ENCODE results near the gene HOXD13. TPM values are rescaled to one million over a fixed set of nuclear protein-coding genes. Genes with fewer than 3 reads are reported as not detected.

HOXD13 gene
- total RNA-seq, 2 experiments from 2014 or later = not detected

DNA sequence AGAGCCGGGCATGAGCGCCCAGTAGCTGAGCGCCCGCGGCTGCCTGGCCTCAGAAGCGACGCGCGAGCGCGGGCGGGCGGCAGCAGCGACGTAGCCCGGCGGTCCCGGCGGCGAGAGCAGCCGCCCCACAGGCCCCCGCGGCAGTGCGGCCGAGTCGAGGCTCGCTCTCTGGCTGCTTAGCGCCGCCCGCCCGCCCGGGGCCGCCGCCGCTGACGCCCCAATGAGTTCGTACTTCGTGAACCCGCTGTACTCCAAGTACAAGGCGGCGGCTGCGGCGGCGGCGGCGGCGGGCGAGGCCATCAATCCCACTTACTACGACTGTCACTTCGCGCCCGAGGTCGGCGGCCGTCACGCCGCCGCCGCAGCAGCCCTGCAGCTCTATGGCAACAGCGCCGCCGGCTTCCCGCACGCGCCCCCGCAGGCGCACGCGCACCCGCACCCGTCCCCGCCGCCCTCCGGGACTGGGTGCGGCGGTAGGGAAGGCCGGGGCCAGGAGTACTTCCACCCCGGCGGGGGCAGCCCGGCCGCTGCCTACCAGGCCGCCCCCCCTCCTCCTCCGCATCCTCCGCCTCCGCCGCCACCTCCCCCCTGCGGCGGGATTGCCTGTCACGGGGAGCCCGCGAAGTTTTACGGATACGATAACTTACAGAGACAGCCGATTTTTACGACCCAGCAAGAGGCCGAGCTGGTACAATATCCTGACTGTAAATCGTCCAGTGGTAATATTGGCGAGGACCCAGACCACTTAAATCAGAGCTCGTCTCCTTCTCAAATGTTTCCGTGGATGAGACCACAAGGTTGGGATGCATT lies 37.8 kb downstream of the HOXD13 start:
- Mint-ChIP-seq H3K9me3 (no peaks in the 10 kb centered on the region), H3K27ac (peak overlapping the region; percentile 68), H3K27me3 (peaks cover 87% of the 10 kb centered on the region), H3K4me1 (peaks cover 17% of the 10 kb centered on the region), H3K36me3 (no peaks in the 10 kb centered on the region), H3K4me3 (peak overlapping the region; percentile 26)
- ATAC-seq (ENCODE audit: low read depth) (no peak), DNase-seq (peak; percentile 53)
- POLR2A ChIA-PET = no interaction called here

DNA sequence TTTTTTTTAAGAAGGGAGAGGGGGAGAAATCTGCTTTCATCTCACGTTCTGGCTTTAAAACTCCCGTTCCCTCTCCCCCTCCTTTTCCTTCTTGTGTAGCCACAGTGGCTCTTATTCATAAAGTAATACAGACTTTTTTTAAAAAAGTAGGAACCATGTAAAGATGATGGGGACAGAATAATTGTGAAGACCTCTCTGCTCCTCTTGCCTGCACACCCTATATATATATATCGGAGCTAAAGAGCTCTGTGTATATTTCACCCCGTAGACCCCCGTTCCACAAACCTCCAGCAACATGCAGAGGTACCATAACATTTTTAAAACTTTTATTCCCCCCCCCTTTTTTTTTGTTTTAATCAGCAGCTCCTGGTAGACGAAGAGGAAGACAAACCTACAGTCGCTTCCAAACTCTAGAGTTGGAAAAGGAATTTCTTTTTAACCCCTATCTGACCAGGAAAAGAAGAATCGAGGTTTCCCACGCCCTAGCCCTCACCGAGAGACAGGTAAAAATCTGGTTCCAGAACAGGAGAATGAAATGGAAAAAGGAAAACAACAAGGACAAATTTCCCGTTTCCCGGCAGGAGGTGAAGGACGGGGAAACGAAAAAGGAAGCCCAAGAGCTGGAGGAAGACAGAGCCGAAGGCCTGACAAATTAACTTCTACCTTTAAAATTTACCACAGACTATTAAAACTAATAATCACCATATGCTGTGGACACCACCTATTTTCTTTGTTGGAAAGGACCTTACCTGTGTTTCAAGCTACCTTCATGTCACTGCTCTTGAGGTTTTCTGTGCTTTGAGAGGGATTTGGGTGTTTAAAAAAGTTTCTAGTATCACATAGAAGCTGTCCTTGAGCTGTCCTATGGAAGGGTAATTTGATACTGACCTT lies 38.7 kb downstream of the HOXD13 start:
- POLR2A ChIA-PET = interaction anchor here (0.6 kb wide), 1 partner anchor 26 kb away, joined by 4 read pairs; no protein-coding TSS in a partner anchor
- Mint-ChIP-seq H3K27ac (peak overlapping the region; percentile 57), H3K36me3 (peaks cover 3% of the 10 kb centered on the region), H3K27me3 (peaks cover 87% of the 10 kb centered on the region), H3K4me3 (peak overlapping the region; percentile 26), H3K4me1 (peaks cover 25% of the 10 kb centered on the region), H3K9me3 (no peaks in the 10 kb centered on the region)
- no peak for ATAC-seq (ENCODE audit: low read depth)
- DNase-seq = no peak

DNA sequence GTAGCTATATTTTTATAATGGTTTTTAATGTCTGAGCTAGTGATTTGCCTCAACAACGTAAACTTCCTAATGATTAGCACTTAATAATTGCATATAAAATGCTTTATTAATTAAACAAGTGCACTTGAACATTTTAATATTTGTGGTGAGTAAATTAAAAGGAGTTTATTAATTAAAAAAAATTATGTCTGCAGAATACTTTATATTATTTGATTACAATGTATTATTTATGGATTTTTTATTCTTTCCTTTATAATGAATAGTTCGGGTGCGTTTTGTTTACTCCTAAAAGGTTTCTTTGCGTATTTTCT lies 39.3 kb downstream of the HOXD13 start:
- peaks cover 3% of the 10 kb centered on the region for H3K36me3 Mint-ChIP-seq
- peaks cover 25% of the 10 kb centered on the region for H3K4me1 Mint-ChIP-seq
- DNase-seq (no peak), ATAC-seq (ENCODE audit: low read depth) (no peak)
- H3K27me3 Mint-ChIP-seq = peaks cover 85% of the 10 kb centered on the region
- POLR2A ChIA-PET = no interaction called here
- no peak overlapping the region for H3K27ac Mint-ChIP-seq
- no peaks in the 10 kb centered on the region for H3K9me3 Mint-ChIP-seq
- peak overlapping the region; percentile 74 for H3K4me3 Mint-ChIP-seq

DNA sequence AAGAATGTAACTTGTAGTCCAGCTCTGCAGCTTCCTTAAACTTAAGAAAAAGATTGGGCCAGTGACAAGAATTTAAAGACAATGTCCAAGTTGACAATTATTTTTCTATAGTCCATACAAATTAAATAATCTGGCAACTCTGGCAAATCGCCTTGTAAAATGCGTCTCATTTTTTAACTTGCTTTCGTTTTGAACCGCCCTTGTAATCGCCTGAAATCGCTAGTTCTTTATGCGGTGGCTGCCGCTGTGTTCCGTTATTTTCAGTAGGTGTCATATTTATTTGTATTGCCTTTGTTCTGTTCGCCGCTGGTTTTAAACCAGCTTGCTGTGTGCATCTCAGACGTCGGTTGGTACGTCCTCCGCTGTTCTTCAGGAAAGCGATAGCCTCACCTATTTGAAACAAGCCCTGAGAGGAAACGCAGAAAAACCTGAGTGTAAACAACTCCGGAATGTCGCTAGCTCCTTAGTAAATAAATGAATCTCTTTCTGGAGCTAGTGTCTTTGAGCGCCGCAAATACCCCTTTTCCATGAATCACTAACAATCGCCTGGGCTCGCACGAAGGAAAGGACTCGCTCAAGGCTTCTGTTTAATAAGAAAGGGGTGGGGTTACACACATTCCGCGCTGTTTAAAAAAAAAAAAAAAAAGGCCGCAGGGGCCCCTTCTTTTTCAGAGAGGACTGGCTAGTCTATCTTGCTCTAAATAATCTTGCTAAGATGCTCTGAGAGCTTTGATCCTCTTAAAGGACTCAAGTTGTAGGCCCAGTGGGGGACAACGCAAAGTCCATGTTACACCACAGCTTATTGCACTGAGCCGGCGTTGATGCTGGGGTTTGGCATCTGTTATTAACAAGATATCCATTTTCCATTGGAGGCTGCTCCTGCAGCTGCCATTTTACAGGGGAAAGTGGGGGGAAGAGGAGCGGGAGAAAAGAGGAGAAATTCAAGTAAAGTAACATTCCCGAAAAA lies 40.0 kb downstream of the HOXD13 start:
- ATAC-seq (ENCODE audit: low read depth) = no peak
- peaks cover 25% of the 10 kb centered on the region for H3K4me1 Mint-ChIP-seq

DNA sequence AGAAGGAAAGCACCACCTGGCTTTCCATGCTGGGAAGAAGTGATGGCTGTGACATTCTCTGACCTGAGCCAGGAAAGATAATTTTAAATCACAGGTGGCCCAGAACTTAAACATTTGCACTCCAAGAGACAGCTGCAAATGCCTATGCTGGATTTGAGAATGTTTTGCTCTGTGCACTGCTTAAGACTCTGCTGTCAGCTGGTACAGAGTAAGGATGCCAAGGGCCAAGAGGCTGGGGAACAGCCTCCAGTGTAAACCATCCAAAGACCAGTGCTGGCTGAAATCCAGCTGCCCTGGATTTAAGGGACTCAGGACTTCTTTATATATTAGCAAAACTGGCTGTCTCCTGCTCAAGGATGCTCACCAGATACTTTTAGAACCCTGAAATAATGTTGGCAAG lies 40.9 kb downstream of the HOXD13 start:
- H3K27ac Mint-ChIP-seq = no peak overlapping the region
- no peaks in the 10 kb centered on the region for H3K9me3 Mint-ChIP-seq
- peaks cover 3% of the 10 kb centered on the region for H3K36me3 Mint-ChIP-seq
- H3K4me1 Mint-ChIP-seq = peaks cover 24% of the 10 kb centered on the region
- no peak for ATAC-seq (ENCODE audit: low read depth)
- no peak for DNase-seq
- POLR2A ChIA-PET = no interaction called here
- no peak overlapping the region for H3K4me3 Mint-ChIP-seq
- peaks cover 85% of the 10 kb centered on the region for H3K27me3 Mint-ChIP-seq

More for the DNA sequence above, 40.0 kb downstream of the HOXD13 start:
- H3K4me3 Mint-ChIP-seq = peak overlapping the region; percentile 74
- H3K9me3 Mint-ChIP-seq = no peaks in the 10 kb centered on the region
- POLR2A ChIA-PET = interaction anchor here (0.7 kb wide), 1 partner anchor 1204 kb away, joined by 3 read pairs; no protein-coding TSS in a partner anchor
- DNase-seq = no peak
- no peak overlapping the region for H3K27ac Mint-ChIP-seq
- peaks cover 85% of the 10 kb centered on the region for H3K27me3 Mint-ChIP-seq
- peaks cover 3% of the 10 kb centered on the region for H3K36me3 Mint-ChIP-seq

DNA sequence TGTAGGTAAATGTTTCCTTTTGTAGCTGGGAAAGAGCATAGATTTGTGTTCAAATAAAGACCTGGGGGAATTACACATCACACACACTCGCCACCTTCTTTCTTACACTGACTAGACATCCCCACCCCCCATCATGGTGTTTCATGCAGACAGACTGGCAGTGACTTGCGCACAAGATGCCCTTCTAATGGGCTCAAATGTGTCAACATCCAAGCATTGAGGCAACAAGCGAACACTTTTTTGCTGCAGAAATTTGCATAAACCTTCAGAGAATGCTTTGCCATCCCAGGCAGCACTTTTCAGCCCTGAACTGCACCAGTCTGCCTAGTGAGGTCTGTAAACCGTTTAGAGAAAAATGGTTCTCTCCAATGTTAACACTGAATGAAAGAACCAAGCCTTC lies 41.5 kb downstream of the HOXD13 start:
- POLR2A ChIA-PET = no interaction called here
- no peak overlapping the region for H3K27ac Mint-ChIP-seq
- H3K27me3 Mint-ChIP-seq = peaks cover 85% of the 10 kb centered on the region

DNA sequence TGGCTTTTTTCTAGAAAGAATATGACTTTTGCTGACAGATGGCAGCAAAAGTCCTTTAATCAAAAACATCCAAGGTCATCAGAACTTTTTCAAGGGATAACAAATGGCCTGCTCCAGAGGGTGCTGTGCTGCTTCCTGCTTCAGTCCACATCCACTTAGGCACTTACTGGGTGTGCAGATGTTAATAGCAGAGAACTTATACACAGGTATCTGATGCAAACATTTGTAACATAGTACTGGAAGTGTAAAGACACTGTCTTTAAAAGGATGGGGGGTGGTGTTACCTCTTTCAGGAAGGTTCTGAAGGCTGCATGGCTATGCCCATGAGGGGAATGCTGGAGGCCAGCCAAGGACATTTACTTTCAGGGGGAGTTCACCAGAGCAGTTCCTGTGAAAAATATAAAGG lies 42.5 kb downstream of the HOXD13 start:
- POLR2A ChIA-PET = no interaction called here
- Mint-ChIP-seq H3K4me1 (peaks cover 30% of the 10 kb centered on the region), H3K36me3 (peaks cover 3% of the 10 kb centered on the region), H3K4me3 (no peak overlapping the region), H3K27ac (no peak overlapping the region), H3K27me3 (peaks cover 88% of the 10 kb centered on the region), H3K9me3 (no peaks in the 10 kb centered on the region)
- no peak for DNase-seq
- no peak for ATAC-seq (ENCODE audit: low read depth)

More for the DNA sequence above, 41.5 kb downstream of the HOXD13 start:
- Mint-ChIP-seq H3K36me3 (peaks cover 3% of the 10 kb centered on the region), H3K4me3 (no peak overlapping the region), H3K9me3 (no peaks in the 10 kb centered on the region), H3K4me1 (peaks cover 24% of the 10 kb centered on the region)
- ATAC-seq (ENCODE audit: low read depth) (no peak), DNase-seq (no peak)

DNA sequence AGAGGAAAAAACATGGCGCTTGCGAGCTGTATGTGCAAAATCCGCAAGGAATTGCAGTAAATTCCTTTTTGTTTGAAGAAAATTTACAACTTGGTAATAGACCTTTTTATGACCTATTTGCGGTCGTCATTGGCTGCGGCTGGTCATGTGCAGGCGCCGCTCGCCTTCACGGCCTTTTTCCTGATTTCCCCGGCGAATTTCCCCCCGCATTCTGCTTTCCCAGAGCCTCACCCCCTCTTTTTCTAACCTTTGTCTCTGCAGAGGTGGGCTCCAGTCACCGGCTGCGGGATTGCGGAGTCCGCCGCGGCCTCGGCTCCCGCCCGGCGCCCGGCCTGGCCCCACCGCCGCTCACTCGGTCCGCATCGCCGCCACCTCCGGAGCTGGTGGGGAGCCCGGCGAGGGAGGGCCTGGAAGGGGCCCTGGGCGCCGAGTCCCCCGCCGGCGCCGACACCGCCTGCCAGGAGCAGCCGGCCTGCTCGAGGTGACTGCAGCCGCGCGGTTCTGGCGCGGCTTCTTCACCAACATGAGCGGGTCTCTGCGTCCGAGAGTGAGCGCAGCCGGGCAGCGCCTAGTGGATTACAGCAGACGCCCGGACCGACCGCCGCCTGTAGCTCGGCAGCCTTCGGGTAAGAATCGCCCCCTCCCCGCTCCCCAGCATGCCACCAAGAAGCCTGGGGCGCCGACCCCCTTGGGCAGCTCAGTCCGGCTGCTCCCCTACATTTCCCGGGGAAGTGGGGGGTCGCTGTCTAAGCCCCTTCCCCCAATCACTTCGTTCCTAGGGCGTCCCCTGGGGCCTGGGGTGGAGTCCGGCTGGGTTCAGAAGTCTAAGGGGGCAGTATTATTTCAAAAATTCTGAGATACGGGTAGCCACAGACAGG lies 44.1 kb downstream of the HOXD13 start:
- DNase-seq (no peak), ATAC-seq (ENCODE audit: low read depth) (no peak)
- POLR2A ChIA-PET = no interaction called here
- H3K27ac Mint-ChIP-seq = no peak overlapping the region
- H3K4me3 Mint-ChIP-seq = peak overlapping the region; percentile 32
- H3K4me1 Mint-ChIP-seq = peaks cover 24% of the 10 kb centered on the region
- no peaks in the 10 kb centered on the region for H3K9me3 Mint-ChIP-seq
- peaks cover 85% of the 10 kb centered on the region for H3K27me3 Mint-ChIP-seq
- H3K36me3 Mint-ChIP-seq = peaks cover 3% of the 10 kb centered on the region

DNA sequence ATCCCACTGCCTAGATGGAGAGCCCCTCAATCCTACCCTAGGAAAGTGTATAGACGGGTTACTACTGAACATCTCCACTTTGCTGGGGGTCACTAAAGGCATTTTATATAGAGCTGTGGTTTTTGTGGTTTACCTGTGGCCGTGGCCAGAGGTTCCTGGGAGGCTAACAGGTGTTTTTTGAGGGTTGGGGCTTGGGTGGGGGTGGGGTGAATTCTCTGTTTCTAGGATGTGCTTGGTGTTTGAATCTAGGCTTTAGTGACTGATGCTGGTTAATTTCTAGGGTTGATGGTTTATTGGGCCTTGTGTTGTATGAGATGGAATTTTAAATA lies 44.7 kb downstream of the HOXD13 start:
- Mint-ChIP-seq H3K9me3 (no peaks in the 10 kb centered on the region), H3K4me1 (peaks cover 24% of the 10 kb centered on the region), H3K27ac (no peak overlapping the region), H3K4me3 (no peak overlapping the region), H3K36me3 (peaks cover 3% of the 10 kb centered on the region), H3K27me3 (peaks cover 80% of the 10 kb centered on the region)
- POLR2A ChIA-PET = no interaction called here
- no peak for ATAC-seq (ENCODE audit: low read depth)
- no peak for DNase-seq

DNA sequence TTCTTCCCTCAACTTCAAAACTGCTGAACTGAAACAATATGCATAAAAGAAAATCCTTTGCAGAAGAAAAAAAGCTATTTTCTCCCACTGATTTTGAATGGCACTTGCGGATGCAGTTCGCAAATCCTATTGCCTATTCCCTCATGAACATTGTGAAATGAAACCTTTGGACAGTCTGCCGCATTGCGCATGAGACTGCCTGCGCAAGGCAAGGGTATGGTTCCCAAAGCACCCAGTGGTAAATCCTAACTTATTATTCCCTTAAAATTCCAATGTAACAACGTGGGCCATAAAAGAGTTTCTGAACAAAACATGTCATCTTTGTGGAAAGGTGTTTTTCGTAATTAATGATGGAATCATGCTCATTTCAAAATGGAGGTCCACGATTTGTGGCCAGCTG lies 45.4 kb downstream of the HOXD13 start:
- no peak overlapping the region for H3K4me3 Mint-ChIP-seq
- H3K36me3 Mint-ChIP-seq = peaks cover 3% of the 10 kb centered on the region
- no peak for ATAC-seq (ENCODE audit: low read depth)
- H3K9me3 Mint-ChIP-seq = no peaks in the 10 kb centered on the region
- peaks cover 21% of the 10 kb centered on the region for H3K4me1 Mint-ChIP-seq
- H3K27me3 Mint-ChIP-seq = peaks cover 76% of the 10 kb centered on the region
- DNase-seq = no peak
- H3K27ac Mint-ChIP-seq = no peak overlapping the region
- POLR2A ChIA-PET = no interaction called here

DNA sequence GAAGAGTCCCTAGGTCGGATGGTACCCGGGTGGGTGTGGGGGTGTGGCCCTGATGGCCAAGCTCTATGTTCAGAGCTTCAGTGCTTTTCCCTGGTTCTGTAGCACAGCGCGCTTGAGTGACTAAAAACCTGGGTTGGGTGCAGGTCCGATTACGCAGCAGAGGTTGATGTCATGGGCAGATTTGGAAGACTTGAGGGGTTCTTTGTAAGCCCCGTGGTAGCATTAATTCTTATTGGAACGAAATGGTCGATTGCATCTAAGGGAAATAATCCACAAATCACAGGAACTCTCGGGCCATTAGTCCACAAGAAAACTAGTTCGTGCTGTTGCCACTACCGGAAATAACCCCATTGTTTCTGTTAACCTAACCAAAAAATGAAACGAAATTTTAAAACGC lies 46.0 kb downstream of the HOXD13 start:
- POLR2A ChIA-PET = no interaction called here

DNA sequence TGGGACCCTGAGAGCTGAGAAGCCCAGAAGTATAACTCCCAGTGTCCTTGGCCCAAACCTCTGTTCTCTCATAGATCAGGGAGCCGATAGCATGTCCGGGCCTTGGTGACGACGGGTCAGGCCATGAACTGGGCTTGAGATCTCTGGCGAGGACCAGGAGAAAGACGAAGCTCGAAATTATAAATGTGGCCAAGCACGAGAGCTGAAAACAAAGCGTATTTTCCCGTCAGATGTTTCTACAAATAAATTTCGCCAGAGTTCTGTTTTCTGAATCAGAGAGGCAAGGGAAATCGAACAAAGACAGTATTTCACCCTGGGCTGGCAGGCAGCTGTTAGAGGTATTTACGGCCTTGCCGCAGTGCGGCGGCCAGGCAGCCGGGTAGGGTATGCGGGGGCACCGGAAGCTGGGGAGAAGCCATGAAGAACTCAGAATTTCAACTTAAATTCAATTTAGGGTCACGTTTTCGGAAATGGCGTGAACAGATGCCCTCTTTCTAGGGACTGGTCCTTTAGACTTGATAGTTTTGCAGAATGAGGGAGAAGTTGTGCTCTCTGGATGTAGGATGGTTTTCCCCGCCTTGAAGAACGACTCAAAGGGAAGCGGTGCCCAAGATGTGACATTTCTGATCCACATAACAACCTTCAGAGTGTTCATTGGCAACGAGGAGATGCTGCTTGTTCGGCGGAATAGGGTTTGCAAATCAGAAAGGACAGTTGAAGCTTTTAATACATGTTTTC lies 46.6 kb downstream of the HOXD13 start:
- POLR2A ChIA-PET = no interaction called here
- Mint-ChIP-seq H3K4me3 (peak overlapping the region; percentile 53), H3K4me1 (peaks cover 21% of the 10 kb centered on the region), H3K36me3 (peaks cover 3% of the 10 kb centered on the region), H3K27me3 (peaks cover 74% of the 10 kb centered on the region), H3K9me3 (no peaks in the 10 kb centered on the region), H3K27ac (no peak overlapping the region)
- ATAC-seq (ENCODE audit: low read depth) (no peak), DNase-seq (no peak)

More for the DNA sequence above, 46.0 kb downstream of the HOXD13 start:
- H3K4me3 Mint-ChIP-seq = peak overlapping the region; percentile 53
- no peaks in the 10 kb centered on the region for H3K9me3 Mint-ChIP-seq
- peaks cover 3% of the 10 kb centered on the region for H3K36me3 Mint-ChIP-seq
- H3K27me3 Mint-ChIP-seq = peaks cover 75% of the 10 kb centered on the region
- H3K4me1 Mint-ChIP-seq = peaks cover 21% of the 10 kb centered on the region
- DNase-seq (no peak), ATAC-seq (ENCODE audit: low read depth) (no peak)
- H3K27ac Mint-ChIP-seq = no peak overlapping the region

All from activated naive CD8-positive, alpha-beta T cell treated with anti-CD3 and anti-CD28 coated beads, Interleukin-2, amount 10 ng/mL, durations not matched to agents 7 days and 5 days (primary cell).